Measurements from ENCODE around the gene C17orf50. TPM values are rescaled to one million over a fixed set of nuclear protein-coding genes. Genes with fewer than 3 reads are reported as not detected.

The C17orf50 gene
- total RNA-seq, 1 donor from 2014 or later: not detected

GRCh38 chr17:35742896-35743477 lies 17.7 kb upstream of the C17orf50 start:
- no peaks in the 10 kb centered on the region for H3K9me3 ChIP-seq (ENCODE audit: control insufficient read depth in 3 of 3, low read length in 3 of 3)
- peaks cover 33 to 50% (median 34%) of the 10 kb centered on the region in 3 donors for H3K27me3 ChIP-seq (ENCODE audit: control insufficient read depth in 3 of 3, insufficient read depth in 3 of 3, low read length in 3 of 3)
- H3K4me1 ChIP-seq (ENCODE audit: control insufficient read depth in 3 of 3, insufficient read depth in 3 of 3, low read length in 3 of 3): peaks cover 10 to 15% (median 12%) of the 10 kb centered on the region in 3 donors
- no peak overlapping the region for H3K27ac ChIP-seq (ENCODE audit: low read depth, low read length)
- H3K36me3 ChIP-seq (ENCODE audit: control insufficient read depth in 3 of 3, insufficient read depth in 3 of 3, low read length in 3 of 3): no peaks in the 10 kb centered on the region
- no peak overlapping the region for H3K9ac ChIP-seq (ENCODE audit: low read depth in 1 of 3, low read length in 3 of 3)
- H3K4me3 ChIP-seq (ENCODE audit: low read length in 3 of 3): no peak overlapping the region

GRCh38 chr17:35743626-35744328 lies 16.9 kb upstream of the C17orf50 start:
- H3K9me3 ChIP-seq (ENCODE audit: control insufficient read depth in 3 of 3, low read length in 3 of 3): no peaks in the 10 kb centered on the region
- no peak overlapping the region for H3K27ac ChIP-seq (ENCODE audit: low read depth, low read length)
- H3K4me1 ChIP-seq (ENCODE audit: control insufficient read depth in 3 of 3, insufficient read depth in 3 of 3, low read length in 3 of 3): peaks cover 16 to 23% (median 20%) of the 10 kb centered on the region in 3 donors
- no peak overlapping the region for H3K4me3 ChIP-seq (ENCODE audit: low read length in 3 of 3)
- no peaks in the 10 kb centered on the region for H3K36me3 ChIP-seq (ENCODE audit: control insufficient read depth in 3 of 3, insufficient read depth in 3 of 3, low read length in 3 of 3)
- H3K9ac ChIP-seq (ENCODE audit: low read depth in 1 of 3, low read length in 3 of 3): no peak overlapping the region
- H3K27me3 ChIP-seq (ENCODE audit: control insufficient read depth in 3 of 3, insufficient read depth in 3 of 3, low read length in 3 of 3): peaks cover 35 to 57% (median 42%) of the 10 kb centered on the region in 3 donors

GRCh38 chr17:35744830-35745229 lies 15.9 kb upstream of the C17orf50 start:
- Histone ChIP-seq H3K4me3 (ENCODE audit: low read length in 3 of 3) (no peak overlapping the region), H3K4me1 (ENCODE audit: control insufficient read depth in 3 of 3, insufficient read depth in 3 of 3, low read length in 3 of 3) (peaks cover 16 to 23% (median 20%) of the 10 kb centered on the region in 3 donors), H3K27ac (ENCODE audit: low read depth, low read length) (no peak overlapping the region), H3K27me3 (ENCODE audit: control insufficient read depth in 3 of 3, insufficient read depth in 3 of 3, low read length in 3 of 3) (peaks cover 44 to 67% (median 50%) of the 10 kb centered on the region in 3 donors), H3K9ac (ENCODE audit: low read depth in 1 of 3, low read length in 3 of 3) (no peak overlapping the region), H3K36me3 (ENCODE audit: control insufficient read depth in 3 of 3, insufficient read depth in 3 of 3, low read length in 3 of 3) (no peaks in the 10 kb centered on the region), H3K9me3 (ENCODE audit: control insufficient read depth in 3 of 3, low read length in 3 of 3) (no peaks in the 10 kb centered on the region)

- no peak overlapping the region for H3K4me3 ChIP-seq (ENCODE audit: low read length in 3 of 3)
- H3K4me1 ChIP-seq (ENCODE audit: control insufficient read depth in 3 of 3, insufficient read depth in 3 of 3, low read length in 3 of 3): peaks cover 16 to 23% (median 20%) of the 10 kb centered on the region in 3 donors
- no peaks in the 10 kb centered on the region for H3K9me3 ChIP-seq (ENCODE audit: control insufficient read depth in 3 of 3, low read length in 3 of 3)
- no peak overlapping the region for H3K27ac ChIP-seq (ENCODE audit: low read depth, low read length)
- no peaks in the 10 kb centered on the region for H3K36me3 ChIP-seq (ENCODE audit: control insufficient read depth in 3 of 3, insufficient read depth in 3 of 3, low read length in 3 of 3)
- no peak overlapping the region for H3K9ac ChIP-seq (ENCODE audit: low read depth in 1 of 3, low read length in 3 of 3)
- H3K27me3 ChIP-seq (ENCODE audit: control insufficient read depth in 3 of 3, insufficient read depth in 3 of 3, low read length in 3 of 3): peaks cover 41 to 68% (median 51%) of the 10 kb centered on the region in 3 donors
These were observed 15.4 kb upstream of the C17orf50 start for GRCh38 chr17:35745246-35745645.

- Histone ChIP-seq H3K9ac (ENCODE audit: low read depth in 1 of 3, low read length in 3 of 3) (no peak overlapping the region), H3K9me3 (ENCODE audit: control insufficient read depth in 3 of 3, low read length in 3 of 3) (no peaks in the 10 kb centered on the region), H3K36me3 (ENCODE audit: control insufficient read depth in 3 of 3, insufficient read depth in 3 of 3, low read length in 3 of 3) (no peaks in the 10 kb centered on the region), H3K27ac (ENCODE audit: low read depth, low read length) (no peak overlapping the region), H3K4me1 (ENCODE audit: control insufficient read depth in 3 of 3, insufficient read depth in 3 of 3, low read length in 3 of 3) (peaks cover 16 to 22% (median 19%) of the 10 kb centered on the region in 3 donors), H3K4me3 (ENCODE audit: low read length in 3 of 3) (no peak overlapping the region), H3K27me3 (ENCODE audit: control insufficient read depth in 3 of 3, insufficient read depth in 3 of 3, low read length in 3 of 3) (peaks cover 40 to 71% (median 50%) of the 10 kb centered on the region in 3 donors)
These were observed 14.9 kb upstream of the C17orf50 start for GRCh38 chr17:35745749-35746320.

GRCh38 chr17:35747540-35748017 lies 13.1 kb upstream of the C17orf50 start:
- Histone ChIP-seq H3K9me3 (ENCODE audit: control insufficient read depth in 3 of 3, low read length in 3 of 3) (no peaks in the 10 kb centered on the region), H3K27ac (ENCODE audit: low read depth, low read length) (no peak overlapping the region), H3K27me3 (ENCODE audit: control insufficient read depth in 3 of 3, insufficient read depth in 3 of 3, low read length in 3 of 3) (peaks cover 31 to 65% (median 41%) of the 10 kb centered on the region in 3 donors), H3K36me3 (ENCODE audit: control insufficient read depth in 3 of 3, insufficient read depth in 3 of 3, low read length in 3 of 3) (no peaks in the 10 kb centered on the region), H3K9ac (ENCODE audit: low read depth in 1 of 3, low read length in 3 of 3) (peak overlapping the region in 1 of 3 donors; percentile 20), H3K4me3 (ENCODE audit: low read length in 3 of 3) (no peak overlapping the region), H3K4me1 (ENCODE audit: control insufficient read depth in 3 of 3, insufficient read depth in 3 of 3, low read length in 3 of 3) (peaks cover 9 to 16% (median 12%) of the 10 kb centered on the region in 3 donors)

- Histone ChIP-seq H3K4me3 (ENCODE audit: low read length in 3 of 3) (no peak overlapping the region), H3K9me3 (ENCODE audit: control insufficient read depth in 3 of 3, low read length in 3 of 3) (no peaks in the 10 kb centered on the region), H3K27ac (ENCODE audit: low read depth, low read length) (no peak overlapping the region), H3K27me3 (ENCODE audit: control insufficient read depth in 3 of 3, insufficient read depth in 3 of 3, low read length in 3 of 3) (peaks cover 26 to 63% (median 36%) of the 10 kb centered on the region in 3 donors), H3K4me1 (ENCODE audit: control insufficient read depth in 3 of 3, insufficient read depth in 3 of 3, low read length in 3 of 3) (peaks cover 9 to 18% (median 12%) of the 10 kb centered on the region in 3 donors), H3K9ac (ENCODE audit: low read depth in 1 of 3, low read length in 3 of 3) (no peak overlapping the region), H3K36me3 (ENCODE audit: control insufficient read depth in 3 of 3, insufficient read depth in 3 of 3, low read length in 3 of 3) (no peaks in the 10 kb centered on the region)
These were observed 12.3 kb upstream of the C17orf50 start for GRCh38 chr17:35748341-35748841.

- Histone ChIP-seq H3K27me3 (ENCODE audit: control insufficient read depth in 3 of 3, insufficient read depth in 3 of 3, low read length in 3 of 3) (peaks cover 20 to 57% (median 34%) of the 10 kb centered on the region in 3 donors), H3K9ac (ENCODE audit: low read depth in 1 of 3, low read length in 3 of 3) (no peak overlapping the region), H3K36me3 (ENCODE audit: control insufficient read depth in 3 of 3, insufficient read depth in 3 of 3, low read length in 3 of 3) (no peaks in the 10 kb centered on the region), H3K9me3 (ENCODE audit: control insufficient read depth in 3 of 3, low read length in 3 of 3) (no peaks in the 10 kb centered on the region), H3K27ac (ENCODE audit: low read depth, low read length) (no peak overlapping the region), H3K4me3 (ENCODE audit: low read length in 3 of 3) (no peak overlapping the region), H3K4me1 (ENCODE audit: control insufficient read depth in 3 of 3, insufficient read depth in 3 of 3, low read length in 3 of 3) (peaks cover 9 to 18% (median 12%) of the 10 kb centered on the region in 3 donors)
These were observed 11.7 kb upstream of the C17orf50 start for GRCh38 chr17:35748979-35749378.

- Histone ChIP-seq H3K9ac (ENCODE audit: low read depth in 1 of 3, low read length in 3 of 3) (no peak overlapping the region), H3K27ac (ENCODE audit: low read depth, low read length) (no peak overlapping the region), H3K4me3 (ENCODE audit: low read length in 3 of 3) (no peak overlapping the region), H3K36me3 (ENCODE audit: control insufficient read depth in 3 of 3, insufficient read depth in 3 of 3, low read length in 3 of 3) (no peaks in the 10 kb centered on the region), H3K9me3 (ENCODE audit: control insufficient read depth in 3 of 3, low read length in 3 of 3) (no peaks in the 10 kb centered on the region), H3K27me3 (ENCODE audit: control insufficient read depth in 3 of 3, insufficient read depth in 3 of 3, low read length in 3 of 3) (peaks cover 20 to 53% (median 32%) of the 10 kb centered on the region in 3 donors), H3K4me1 (ENCODE audit: control insufficient read depth in 3 of 3, insufficient read depth in 3 of 3, low read length in 3 of 3) (peaks cover 9 to 18% (median 12%) of the 10 kb centered on the region in 3 donors)
These were observed 10.9 kb upstream of the C17orf50 start for GRCh38 chr17:35749560-35750412.
